Neuronal stem cell (in vitro differentiated cells): ENCODE measurements around the gene PLAGL1.
"Not testable (repeated sequence)": the region's sequence is repeated elsewhere in the genome, so short reads cannot be mapped to it uniquely, and the experiment has no call there.

Source experiments
- DNase-seq: peaks from one replicate; pipeline ENCODE4 v3.0.0-alpha.2; 2013; ENCODE audit warnings: low spot score
- H2AFZ ChIP-seq: one replicate; pipeline ENCODE4 v1.6.1; 2013; ENCODE audit warnings: mild to moderate bottlenecking, low read length, inconsistent platforms
- H2AK5ac ChIP-seq: 2 replicates; pipeline ENCODE4 v1.6.1; 2013; ENCODE audit warnings: low read depth, mild to moderate bottlenecking, inconsistent platforms, low read length, moderate library complexity, mixed read lengths
- H2BK120ac ChIP-seq: 2 replicates; pipeline ENCODE4 v1.6.1; 2013; ENCODE audit warnings: low read depth, mild to moderate bottlenecking, inconsistent platforms, low read length, moderate library complexity, mixed read lengths
- H2BK12ac ChIP-seq: one replicate; pipeline ENCODE4 v1.6.1; 2013; ENCODE audit warnings: low read length, inconsistent platforms
- H2BK15ac ChIP-seq: 2 replicates; pipeline ENCODE4 v1.6.1; 2013; ENCODE audit warnings: mild to moderate bottlenecking, low read length, inconsistent platforms, mixed read lengths
- H2BK5ac ChIP-seq: one replicate; pipeline ENCODE4 v1.6.1; 2013; ENCODE audit warnings: inconsistent platforms, mild to moderate bottlenecking, low read length, moderate library complexity
- H3K14ac ChIP-seq: one replicate; pipeline ENCODE4 v1.6.1; 2013; ENCODE audit warnings: low read length, inconsistent platforms
- H3K18ac ChIP-seq: 2 replicates; pipeline ENCODE4 v1.6.1; 2013; ENCODE audit warnings: low read length, inconsistent platforms
- H3K23ac ChIP-seq: 2 replicates; pipeline ENCODE4 v1.6.1; 2013; ENCODE audit warnings: low read depth, mild to moderate bottlenecking, mixed read lengths, low read length, inconsistent platforms; ENCODE audit not compliant: poor library complexity
- H3K27ac ChIP-seq: replicated peaks from 3 replicates; pipeline ENCODE4 v1.5.1; 2013; ENCODE audit warnings: low read length, inconsistent platforms
- H3K27me3 ChIP-seq, 3 experiments: 2 replicates each; pipeline ENCODE4 v1.6.1; 2013; ENCODE audit warnings: low read length in 3 of 3, mild to moderate bottlenecking in 2 of 3, inconsistent platforms in 1 of 3, low read depth in 1 of 3, mixed read lengths in 1 of 3, moderate library complexity in 1 of 3; ENCODE audit not compliant: control insufficient read depth in 3 of 3, insufficient read depth in 3 of 3
- H3K36me3 ChIP-seq, 2 donors: replicated peaks in 1 of 2; 2 replicates each; pipeline ENCODE4 v1.6.1; 2013; ENCODE audit warnings: low read length in 2 of 2; ENCODE audit not compliant: control insufficient read depth in 2 of 2, insufficient read depth in 2 of 2
- H3K4ac ChIP-seq: 2 replicates; pipeline ENCODE4 v1.6.1; 2013; ENCODE audit warnings: inconsistent platforms, mild to moderate bottlenecking, low read length, moderate library complexity
- H3K4me1 ChIP-seq, 2 donors: 1 replicate in 1 of 2; 2 replicates in 1 of 2; pipeline ENCODE4 v1.6.1; 2013; ENCODE audit warnings: low read length in 2 of 2, low read depth in 1 of 2; ENCODE audit not compliant: control insufficient read depth in 2 of 2, insufficient read depth in 1 of 2
- H3K4me2 ChIP-seq: one replicate; pipeline ENCODE4 v1.6.1; 2013; ENCODE audit warnings: mild to moderate bottlenecking, low read length, inconsistent platforms; ENCODE audit not compliant: insufficient read depth, poor library complexity, severe bottlenecking
- H3K4me3 ChIP-seq, 2 donors: 2 replicates each; pipeline ENCODE4 v1.5.1; 2013; ENCODE audit warnings: low read length in 2 of 2, mild to moderate bottlenecking in 2 of 2, inconsistent platforms in 1 of 2, moderate library complexity in 1 of 2
- H3K79me1 ChIP-seq: one replicate; pipeline ENCODE4 v1.6.1; 2013; ENCODE audit warnings: low read depth, mild to moderate bottlenecking, inconsistent platforms, low read length, moderate library complexity
- H3K9ac ChIP-seq: one replicate; pipeline ENCODE4 v1.6.1; 2013; ENCODE audit warnings: mild to moderate bottlenecking, low read depth, low read length, inconsistent platforms; ENCODE audit not compliant: poor library complexity
- H3K9me3 ChIP-seq, 2 donors: replicated peaks in 1 of 2; 2 replicates each; pipeline versions ENCODE3 to v1.6.1; 2013; ENCODE audit warnings: low read length in 2 of 2, mild to moderate bottlenecking in 2 of 2, inconsistent platforms in 1 of 2, low read depth in 1 of 2, mixed read lengths in 1 of 2, moderate library complexity in 1 of 2; ENCODE audit not compliant: control insufficient read depth in 2 of 2, insufficient read depth in 1 of 2
- H4K8ac ChIP-seq: one replicate; pipeline ENCODE4 v1.6.1; 2013; ENCODE audit warnings: low read depth, mild to moderate bottlenecking, inconsistent platforms, low read length, moderate library complexity
- H4K91ac ChIP-seq: one replicate; pipeline ENCODE4 v1.6.1; 2013; ENCODE audit warnings: low read length, low read depth, mild to moderate bottlenecking, inconsistent platforms; ENCODE audit not compliant: poor library complexity
- WGBS, 2 donors: extraction: QIAGEN DNeasy Blood & Tissue Kit; methylation state at CpG; one replicate each; pipeline ENCODE4 v1.1.7; 2013; ENCODE audit warnings: missing lambda C conversion rate in 2 of 2, mixed read lengths in 1 of 2; ENCODE audit not compliant: insufficient read length in 2 of 2, insufficient replicate concordance in 1 of 2; ENCODE audit errors: extremely low coverage in 2 of 2; 5-methylcytosine and 5-hydroxymethylcytosine counted together

The PLAGL1 gene

GRCh38 chr6:143934331-143934730, 73.7 kb downstream of the PLAGL1 start:
- H2AK5ac ChIP-seq, result no peak overlapping the region
- peaks cover 1% of the 10 kb centered on the region for H3K79me1 ChIP-seq
- peak overlapping the region; percentile 66 for H2BK12ac ChIP-seq
- no peak overlapping the region for H3K18ac ChIP-seq
- H3K4ac ChIP-seq, result no peak overlapping the region
- H2BK120ac ChIP-seq, result no peak overlapping the region
- H2AFZ ChIP-seq, result no peak overlapping the region
- peaks cover 0 to 2% of the 10 kb centered on the region in 2 donors for H3K4me1 ChIP-seq
- H2BK5ac ChIP-seq, result no peak overlapping the region
- no peak overlapping the region for H3K27ac ChIP-seq
- peaks cover 3% of the 10 kb centered on the region in 2 donors for H3K9me3 ChIP-seq
- no CpG with 5 or more reads among the region's 1 CpG for WGBS, 2 donors
- H3K36me3 ChIP-seq, result no peaks in the 10 kb centered on the region
- no peaks in the 10 kb centered on the region for H3K27me3 ChIP-seq
- H3K9ac ChIP-seq, result no peak overlapping the region
- no peak overlapping the region for H4K91ac ChIP-seq
- no peak for DNase-seq
- no peak overlapping the region for H3K23ac ChIP-seq
- H2BK15ac ChIP-seq, result no peak overlapping the region
- no peak overlapping the region for H3K14ac ChIP-seq
- H4K8ac ChIP-seq, result no peak overlapping the region
- no peak overlapping the region for H3K4me3 ChIP-seq
- no peak overlapping the region for H3K4me2 ChIP-seq

GRCh38 chr6:143929975-143930374, 78.1 kb downstream of the PLAGL1 start:
- Histone ChIP-seq H3K4ac (no peak overlapping the region), H3K4me1 (no peaks in the 10 kb centered on the region), H2AFZ (no peak overlapping the region), H3K23ac (no peak overlapping the region), H3K9ac (no peak overlapping the region), H2BK5ac (no peak overlapping the region), H3K79me1 (peaks cover 1% of the 10 kb centered on the region), H3K18ac (no peak overlapping the region), H4K91ac (no peak overlapping the region), H2BK120ac (no peak overlapping the region), H3K14ac (no peak overlapping the region), H3K4me3 (no peak overlapping the region), H3K4me2 (no peak overlapping the region), H2AK5ac (no peak overlapping the region), H3K36me3 (no peaks in the 10 kb centered on the region), H3K27ac (no peak overlapping the region), H2BK15ac (no peak overlapping the region), H3K9me3 (peaks cover 2 to 8% of the 10 kb centered on the region in 2 donors), H3K27me3 (no peaks in the 10 kb centered on the region), H4K8ac (no peak overlapping the region), H2BK12ac (no peak overlapping the region)
- no peak for DNase-seq

GRCh38 chr6:143928853-143929252, 79.2 kb downstream of the PLAGL1 start:
- Histone ChIP-seq H2AK5ac (no peak overlapping the region), H2AFZ (no peak overlapping the region), H3K9me3 (peaks cover 0 to 13% of the 10 kb centered on the region in 2 donors), H2BK12ac (no peak overlapping the region), H3K27me3 (no peaks in the 10 kb centered on the region), H3K4me3 (no peak overlapping the region), H3K4me2 (no peak overlapping the region), H2BK5ac (no peak overlapping the region), H4K8ac (no peak overlapping the region), H3K23ac (no peak overlapping the region), H3K14ac (no peak overlapping the region), H3K36me3 (no peaks in the 10 kb centered on the region), H4K91ac (no peak overlapping the region), H3K18ac (no peak overlapping the region), H2BK15ac (no peak overlapping the region), H3K9ac (no peak overlapping the region), H3K4me1 (no peaks in the 10 kb centered on the region), H3K27ac (no peak overlapping the region), H2BK120ac (no peak overlapping the region), H3K79me1 (no peaks in the 10 kb centered on the region), H3K4ac (no peak overlapping the region)
- DNase-seq, result no peak
- no CpG with 5 or more reads among the region's 1 CpG for WGBS, 2 donors

- not testable (repeated sequence) for H2AFZ ChIP-seq, H4K91ac ChIP-seq, H3K18ac ChIP-seq, H3K4me2 ChIP-seq, H3K14ac ChIP-seq, DNase-seq, H4K8ac ChIP-seq, H3K27me3 ChIP-seq, H3K4me1 ChIP-seq, H3K27ac ChIP-seq, H2BK120ac ChIP-seq, H3K36me3 ChIP-seq, H2AK5ac ChIP-seq, H2BK12ac ChIP-seq, H3K23ac ChIP-seq, H3K4ac ChIP-seq, H3K79me1 ChIP-seq, H3K4me3 ChIP-seq, H2BK15ac ChIP-seq, H2BK5ac ChIP-seq, H3K9ac ChIP-seq
- WGBS, 2 donors, result no CpG with 5 or more reads among the region's 4 CpGs
- peaks cover 5 to 11% of the 10 kb centered on the region in 2 donors for H3K9me3 ChIP-seq
These were observed 91.0 kb downstream of the PLAGL1 start for GRCh38 chr6:143917026-143917425.
